ENCODE measurements around the gene OR13H1.
A peak's percentile ranks its signal among the peaks of the same experiment; 100 is the strongest.
"Not testable (repeated sequence)": the region's sequence is repeated elsewhere in the genome, so short reads cannot be mapped to it uniquely, and the experiment has no call there.

Gene OR13H1, protein sequence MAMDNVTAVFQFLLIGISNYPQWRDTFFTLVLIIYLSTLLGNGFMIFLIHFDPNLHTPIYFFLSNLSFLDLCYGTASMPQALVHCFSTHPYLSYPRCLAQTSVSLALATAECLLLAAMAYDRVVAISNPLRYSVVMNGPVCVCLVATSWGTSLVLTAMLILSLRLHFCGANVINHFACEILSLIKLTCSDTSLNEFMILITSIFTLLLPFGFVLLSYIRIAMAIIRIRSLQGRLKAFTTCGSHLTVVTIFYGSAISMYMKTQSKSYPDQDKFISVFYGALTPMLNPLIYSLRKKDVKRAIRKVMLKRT

DNA sequence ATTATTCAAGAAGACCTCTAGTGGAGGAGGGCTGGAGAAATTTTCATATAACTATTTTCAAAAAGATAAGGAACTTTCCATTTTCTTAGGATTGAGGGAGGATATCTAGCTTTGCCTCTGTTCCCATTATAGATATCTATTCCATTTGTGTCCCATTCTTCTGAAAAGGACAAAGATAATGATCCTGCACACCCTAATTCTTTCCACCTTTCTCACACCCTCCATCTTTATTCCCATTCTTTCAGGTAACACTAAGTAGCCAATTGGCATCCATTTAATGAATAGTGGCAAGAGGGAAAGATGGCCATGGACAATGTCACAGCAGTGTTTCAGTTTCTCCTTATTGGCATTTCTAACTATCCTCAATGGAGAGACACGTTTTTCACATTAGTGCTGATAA lies at the start of gene OR13H1:
OR13H1 (plus strand) TSS at position 301 of the 400 bp plus-strand sequence; CDS start at position 301, 0 bp downstream.
- no peaks in the 10 kb centered on the region; the same call in 1 of the 2 replicates for H3K36me3 ChIP-seq (ENCODE audit: insufficient read depth, low read length)
- H3K9me3 ChIP-seq (ENCODE audit: control insufficient read depth, insufficient read depth, low read length), result no peaks in the 10 kb centered on the region

DNA sequence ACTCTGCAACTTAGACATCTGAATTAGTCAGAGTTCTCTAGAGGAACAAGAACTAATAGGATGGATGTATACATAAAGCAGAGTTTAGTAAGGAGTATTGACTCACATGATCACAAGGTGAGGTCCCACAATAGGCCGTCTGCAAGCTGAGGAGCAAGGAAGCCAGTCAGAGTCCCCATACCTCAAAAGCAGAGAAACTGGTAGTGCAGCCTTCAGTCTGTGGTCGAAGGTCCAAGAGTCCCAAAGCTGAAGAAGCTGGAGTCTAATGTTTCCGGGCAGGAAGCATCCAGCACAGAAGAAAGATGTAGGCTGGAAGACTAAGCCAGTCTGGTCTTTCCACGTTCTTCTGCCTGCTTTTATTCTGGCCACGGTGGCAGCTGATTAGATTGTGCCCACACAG lies 42.3 kb upstream of the OR13H1 start:
- H3K9ac ChIP-seq (ENCODE audit: low read depth, low read length); H3K9me3 ChIP-seq (ENCODE audit: control insufficient read depth, insufficient read depth, low read length); H3K36me3 ChIP-seq (ENCODE audit: insufficient read depth, low read length); H3K4me1 ChIP-seq (ENCODE audit: insufficient read depth, low read length): not testable (repeated sequence)

More for the DNA sequence above, at the start of gene OR13H1:
- Histone ChIP-seq H3K9ac (ENCODE audit: low read depth, low read length) (no peak within 1 kb of the TSS), H3K4me1 (ENCODE audit: insufficient read depth, low read length) (no peaks in the 10 kb centered on the region)

DNA sequence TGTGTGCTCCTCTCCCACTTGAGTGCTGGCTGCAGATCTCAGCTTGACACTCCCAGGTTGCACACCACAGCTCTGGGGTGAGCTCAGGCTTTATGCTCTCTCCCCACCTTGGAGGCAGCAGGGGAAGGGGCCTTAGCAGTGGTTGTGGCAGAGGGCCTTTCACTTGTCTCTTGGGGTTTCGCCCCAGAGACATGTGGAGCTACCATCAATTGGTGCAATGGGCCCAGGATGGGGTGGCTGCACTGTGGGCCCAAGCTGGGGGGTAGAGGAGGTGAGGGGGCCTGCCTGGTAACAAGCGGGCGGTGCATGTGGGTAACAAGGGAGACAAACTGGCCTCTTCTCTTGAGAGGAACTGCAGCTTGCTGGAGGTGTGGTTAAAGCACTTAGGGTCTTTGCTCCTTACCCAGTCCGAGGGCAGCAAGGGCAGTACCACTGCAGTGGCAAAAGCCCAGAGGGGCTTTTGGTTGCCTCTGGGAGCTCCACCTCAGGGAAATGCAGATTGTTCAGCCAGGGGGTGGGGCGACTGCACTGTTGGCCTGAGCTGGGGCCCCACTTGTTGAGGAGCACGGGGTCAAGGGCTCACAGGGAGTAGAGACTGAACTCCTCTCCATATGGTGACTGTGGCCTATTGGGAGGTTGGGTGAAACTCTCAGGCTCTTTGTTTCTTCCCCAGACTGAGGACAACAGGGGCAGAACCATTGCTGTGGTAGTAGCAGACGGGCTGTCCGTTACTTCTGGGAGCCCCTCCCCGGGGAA lies 30.5 kb upstream of the OR13H1 start:
- Histone ChIP-seq H3K9me3 (ENCODE audit: control insufficient read depth, insufficient read depth, low read length) (peaks cover 13% of the 10 kb centered on the region), H3K9ac (ENCODE audit: low read depth, low read length) (no peak overlapping the region), H3K4me1 (ENCODE audit: insufficient read depth, low read length) (no peaks in the 10 kb centered on the region), H3K36me3 (ENCODE audit: insufficient read depth, low read length) (peaks cover 7% of the 10 kb centered on the region; the same call in 1 of the 2 replicates)

DNA sequence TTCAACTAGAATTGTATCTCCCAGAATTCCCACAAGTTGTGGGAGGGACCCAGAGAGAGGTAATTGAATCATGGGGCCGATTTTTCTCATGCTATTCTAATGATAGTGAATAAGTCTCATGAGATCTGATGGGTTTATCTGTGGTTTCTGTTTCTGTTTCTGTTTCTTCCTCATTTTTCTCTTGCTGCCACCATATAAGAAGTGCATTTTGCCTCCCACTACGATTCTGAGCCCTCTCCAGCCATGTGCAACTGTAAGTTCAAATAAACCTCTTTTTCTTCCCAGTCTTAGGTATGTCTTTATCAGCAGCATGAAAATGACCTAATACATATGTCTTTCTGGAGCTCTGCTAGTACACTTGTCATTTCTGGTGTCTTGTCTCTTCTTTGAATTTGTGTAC lies 22.1 kb upstream of the OR13H1 start:
- no peak overlapping the region for H3K9ac ChIP-seq (ENCODE audit: low read depth, low read length)
- H3K4me1 ChIP-seq (ENCODE audit: insufficient read depth, low read length), result no peaks in the 10 kb centered on the region
- peaks cover 5% of the 10 kb centered on the region; the same call in 1 of the 2 replicates for H3K36me3 ChIP-seq (ENCODE audit: insufficient read depth, low read length)
- H3K9me3 ChIP-seq (ENCODE audit: control insufficient read depth, insufficient read depth, low read length), result peaks cover 12% of the 10 kb centered on the region

DNA sequence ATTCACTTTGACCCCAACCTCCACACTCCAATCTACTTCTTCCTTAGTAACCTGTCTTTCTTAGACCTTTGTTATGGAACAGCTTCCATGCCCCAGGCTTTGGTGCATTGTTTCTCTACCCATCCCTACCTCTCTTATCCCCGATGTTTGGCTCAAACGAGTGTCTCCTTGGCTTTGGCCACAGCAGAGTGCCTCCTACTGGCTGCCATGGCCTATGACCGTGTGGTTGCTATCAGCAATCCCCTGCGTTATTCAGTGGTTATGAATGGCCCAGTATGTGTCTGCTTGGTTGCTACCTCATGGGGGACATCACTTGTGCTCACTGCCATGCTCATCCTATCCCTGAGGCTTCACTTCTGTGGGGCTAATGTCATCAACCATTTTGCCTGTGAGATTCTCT lies 344 bp downstream of the OR13H1 start:
- H3K9ac ChIP-seq (ENCODE audit: low read depth, low read length), result no peak overlapping the region
- H3K36me3 ChIP-seq (ENCODE audit: insufficient read depth, low read length), result no peaks in the 10 kb centered on the region; the same call in 1 of the 2 replicates

DNA sequence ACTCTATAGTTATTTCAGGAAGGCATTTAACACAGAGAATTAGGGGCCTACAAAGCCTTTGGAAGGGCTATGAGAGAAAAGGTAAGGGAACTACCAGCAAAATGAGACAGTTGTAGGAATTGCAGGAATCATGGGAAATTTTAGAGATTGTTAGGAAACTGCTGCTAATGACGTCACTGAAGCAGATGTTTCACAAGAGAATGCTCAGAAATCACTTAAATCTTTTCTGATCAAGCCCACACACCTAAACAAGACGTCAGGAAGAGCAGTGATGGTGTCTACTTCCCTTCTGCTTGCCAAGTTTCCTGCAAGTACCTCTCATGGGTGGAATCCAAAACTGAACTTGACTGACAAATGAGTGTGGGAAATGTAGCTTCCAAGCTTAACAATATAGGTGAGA lies 5.1 kb downstream of the OR13H1 start:
- Histone ChIP-seq H3K9ac (ENCODE audit: low read depth, low read length) (no peak overlapping the region), H3K9me3 (ENCODE audit: control insufficient read depth, insufficient read depth, low read length) (no peaks in the 10 kb centered on the region), H3K36me3 (ENCODE audit: insufficient read depth, low read length) (no peaks in the 10 kb centered on the region), H3K4me1 (ENCODE audit: insufficient read depth, low read length) (no peaks in the 10 kb centered on the region)

More for the DNA sequence above, 344 bp downstream of the OR13H1 start:
- Histone ChIP-seq H3K9me3 (ENCODE audit: control insufficient read depth, insufficient read depth, low read length) (no peaks in the 10 kb centered on the region), H3K4me1 (ENCODE audit: insufficient read depth, low read length) (no peaks in the 10 kb centered on the region)

DNA sequence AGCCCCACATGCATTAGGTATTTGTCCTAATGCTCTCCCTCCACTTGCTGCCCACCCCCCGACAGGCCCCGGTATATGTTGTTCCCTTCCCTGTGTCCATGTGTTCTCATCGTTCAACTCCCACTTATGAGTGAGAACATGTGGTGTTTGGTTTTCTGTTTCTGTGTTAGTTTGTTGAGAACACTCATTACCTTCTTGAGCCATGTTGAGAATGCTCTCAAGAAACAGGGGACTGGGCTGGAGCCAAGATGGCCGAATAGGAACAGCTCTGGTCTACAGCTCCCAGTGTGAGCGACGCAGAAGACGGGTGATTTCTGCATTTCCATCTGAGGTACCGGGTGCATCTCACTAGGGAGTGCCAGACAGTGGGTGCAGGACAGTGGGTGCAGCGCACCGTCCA lies 8.6 kb downstream of the OR13H1 start:
- H3K9ac ChIP-seq (ENCODE audit: low read depth, low read length); H3K9me3 ChIP-seq (ENCODE audit: control insufficient read depth, insufficient read depth, low read length); H3K4me1 ChIP-seq (ENCODE audit: insufficient read depth, low read length); H3K36me3 ChIP-seq (ENCODE audit: insufficient read depth, low read length): not testable (repeated sequence)

DNA sequence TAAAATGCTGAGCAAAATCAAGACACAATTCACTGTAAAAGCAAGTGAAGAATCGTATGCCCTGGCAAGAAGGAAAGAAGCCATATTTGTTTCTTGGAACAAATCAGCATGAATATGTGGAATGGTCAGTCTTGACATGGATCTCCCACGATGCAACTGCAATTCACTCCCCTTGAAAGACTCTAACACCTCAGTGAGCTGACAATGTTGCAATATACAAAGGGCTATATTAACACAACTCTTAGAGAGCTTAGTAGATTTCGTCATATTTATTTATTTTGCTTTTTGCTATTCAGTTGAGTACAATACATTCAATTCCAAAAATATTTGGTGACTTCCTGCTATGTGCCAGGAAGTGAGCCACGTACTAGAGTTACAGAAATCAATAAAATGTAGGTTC lies 14.7 kb downstream of the OR13H1 start:
- Histone ChIP-seq H3K36me3 (ENCODE audit: insufficient read depth, low read length) (no peaks in the 10 kb centered on the region), H3K4me1 (ENCODE audit: insufficient read depth, low read length) (no peaks in the 10 kb centered on the region), H3K9me3 (ENCODE audit: control insufficient read depth, insufficient read depth, low read length) (no peaks in the 10 kb centered on the region), H3K9ac (ENCODE audit: low read depth, low read length) (no peak overlapping the region)

DNA sequence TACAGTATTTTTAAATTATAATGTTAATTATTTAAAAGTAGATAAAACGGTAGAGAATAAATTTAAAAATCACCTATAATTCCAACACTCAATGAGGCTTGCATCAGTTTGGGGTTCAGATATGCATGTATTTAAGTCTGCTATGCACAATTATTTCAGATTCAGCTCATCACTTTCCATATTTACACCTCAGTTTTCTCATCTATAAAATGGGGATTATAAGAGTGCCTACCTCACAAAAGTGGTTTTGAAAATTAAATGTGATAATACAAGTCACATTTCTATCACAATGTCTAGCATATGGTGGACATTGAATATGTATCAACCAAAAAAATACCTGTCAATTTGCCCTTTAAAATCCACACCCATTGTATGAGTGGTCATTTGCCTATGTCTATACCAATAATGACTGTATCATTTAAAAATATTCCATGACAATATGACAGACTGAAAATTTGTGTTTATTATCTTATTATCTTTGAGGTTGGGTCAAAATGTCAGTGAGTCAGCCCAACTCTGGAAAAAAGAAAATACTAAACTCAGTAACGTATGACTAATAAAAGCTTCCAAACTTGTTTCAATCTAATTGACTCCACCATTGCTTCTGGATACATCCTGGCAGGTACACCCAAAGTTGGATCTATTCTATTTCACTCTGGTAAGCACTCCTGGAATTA lies 20.8 kb downstream of the OR13H1 start:
- no peak overlapping the region for H3K9ac ChIP-seq (ENCODE audit: low read depth, low read length)
- no peaks in the 10 kb centered on the region for H3K36me3 ChIP-seq (ENCODE audit: insufficient read depth, low read length)
- H3K9me3 ChIP-seq (ENCODE audit: control insufficient read depth, insufficient read depth, low read length), result no peaks in the 10 kb centered on the region
- no peaks in the 10 kb centered on the region for H3K4me1 ChIP-seq (ENCODE audit: insufficient read depth, low read length)

DNA sequence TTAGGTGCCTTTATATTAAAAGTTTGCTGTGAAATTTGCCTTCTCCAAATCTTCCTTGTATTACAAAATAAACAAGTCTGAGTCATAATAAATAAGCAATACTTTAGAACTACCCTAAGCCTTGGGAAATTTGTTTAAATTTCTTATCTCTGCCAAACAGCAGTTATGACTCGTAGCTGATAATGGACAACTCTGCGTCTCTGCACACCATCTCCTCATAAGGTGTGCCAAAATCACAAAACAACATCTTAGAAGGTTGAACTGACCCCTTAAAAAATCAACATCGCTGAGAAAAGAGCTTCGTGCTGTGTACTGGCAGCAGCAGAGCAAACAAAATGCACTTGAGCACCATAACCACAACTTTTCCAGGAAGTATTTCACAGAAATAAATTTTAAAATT lies 22.0 kb downstream of the OR13H1 start:
- H3K9ac ChIP-seq (ENCODE audit: low read depth, low read length), result no peak overlapping the region
- H3K9me3 ChIP-seq (ENCODE audit: control insufficient read depth, insufficient read depth, low read length), result no peaks in the 10 kb centered on the region
- H3K4me1 ChIP-seq (ENCODE audit: insufficient read depth, low read length), result no peaks in the 10 kb centered on the region
- no peaks in the 10 kb centered on the region for H3K36me3 ChIP-seq (ENCODE audit: insufficient read depth, low read length)

DNA sequence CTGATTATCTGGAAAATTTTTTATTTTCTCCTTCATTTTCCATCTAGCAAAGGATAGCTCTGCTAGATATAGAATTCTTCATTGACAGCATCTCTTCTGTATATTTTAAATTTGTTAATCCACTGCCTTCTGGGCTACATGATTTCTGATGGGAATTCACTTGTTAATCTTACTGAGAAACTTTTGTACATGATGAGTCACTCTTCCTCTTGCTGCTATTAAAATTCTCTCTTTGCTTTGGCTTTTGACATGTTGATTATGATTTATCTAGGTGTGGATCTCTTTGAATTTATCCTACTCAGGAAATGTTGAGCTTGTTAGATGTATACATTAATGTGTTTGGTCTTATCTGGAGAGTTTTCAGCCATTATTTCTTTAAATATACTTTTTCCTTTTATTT lies 27.5 kb downstream of the OR13H1 start:
- H3K9me3 ChIP-seq (ENCODE audit: control insufficient read depth, insufficient read depth, low read length), result no peaks in the 10 kb centered on the region
- H3K36me3 ChIP-seq (ENCODE audit: insufficient read depth, low read length), result no peaks in the 10 kb centered on the region
- H3K4me1 ChIP-seq (ENCODE audit: insufficient read depth, low read length), result peaks cover 11% of the 10 kb centered on the region
- no peak overlapping the region for H3K9ac ChIP-seq (ENCODE audit: low read depth, low read length)

DNA sequence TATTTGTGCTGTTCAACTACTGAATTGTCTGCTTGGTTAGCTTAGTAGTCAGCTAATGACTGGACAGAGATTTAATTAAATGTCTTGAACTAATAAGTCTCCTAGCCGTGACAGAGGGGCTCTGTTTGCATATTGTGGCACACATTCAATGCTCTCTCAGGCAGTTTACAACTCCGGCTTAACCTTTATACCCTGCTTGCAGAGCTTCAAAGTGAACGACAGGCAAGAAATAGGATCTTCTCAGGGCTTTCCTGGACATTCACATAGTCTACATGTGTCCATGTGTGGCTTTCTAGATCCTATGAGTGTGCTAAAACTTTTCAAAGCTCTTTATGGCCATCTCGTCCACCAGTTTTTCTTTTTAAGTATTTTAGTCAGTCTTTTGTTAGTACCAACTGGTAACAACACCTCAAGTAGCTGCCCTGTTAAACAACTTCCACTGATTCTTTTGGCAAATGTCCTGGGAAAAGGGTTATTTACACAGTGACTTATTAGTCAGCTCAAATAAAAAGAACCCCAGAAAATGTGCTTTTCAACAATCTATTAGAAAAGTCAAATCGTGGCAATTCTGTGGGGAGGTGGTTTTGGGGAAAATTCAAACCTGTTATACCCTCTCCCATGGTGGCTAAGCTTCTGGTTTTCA lies 28.6 kb downstream of the OR13H1 start:
- Histone ChIP-seq H3K9me3 (ENCODE audit: control insufficient read depth, insufficient read depth, low read length) (no peaks in the 10 kb centered on the region), H3K4me1 (ENCODE audit: insufficient read depth, low read length) (peaks cover 11% of the 10 kb centered on the region), H3K36me3 (ENCODE audit: insufficient read depth, low read length) (no peaks in the 10 kb centered on the region), H3K9ac (ENCODE audit: low read depth, low read length) (no peak overlapping the region)

DNA sequence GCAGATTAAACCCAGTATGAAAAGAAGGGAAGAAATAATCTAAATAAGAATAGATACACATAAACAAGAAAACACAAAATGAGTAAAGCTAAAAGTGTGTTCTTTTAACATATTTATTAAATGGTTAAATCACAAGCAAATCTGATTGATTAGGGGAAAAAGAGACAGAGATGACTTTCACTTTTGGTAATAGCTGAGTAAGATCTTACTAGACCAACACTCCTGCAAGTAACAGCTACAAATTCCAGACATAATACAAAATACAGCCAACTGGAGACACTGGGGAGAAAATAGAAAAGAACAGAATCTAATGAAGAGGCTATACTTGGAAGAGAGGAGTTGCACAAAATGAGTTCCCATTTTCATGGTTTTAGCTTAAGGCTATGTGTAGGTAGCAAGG lies 33.5 kb downstream of the OR13H1 start:
- Histone ChIP-seq H3K9me3 (ENCODE audit: control insufficient read depth, insufficient read depth, low read length) (no peaks in the 10 kb centered on the region), H3K9ac (ENCODE audit: low read depth, low read length) (peak overlapping the region; percentile 78), H3K36me3 (ENCODE audit: insufficient read depth, low read length) (no peaks in the 10 kb centered on the region), H3K4me1 (ENCODE audit: insufficient read depth, low read length) (peaks cover 10% of the 10 kb centered on the region)

DNA sequence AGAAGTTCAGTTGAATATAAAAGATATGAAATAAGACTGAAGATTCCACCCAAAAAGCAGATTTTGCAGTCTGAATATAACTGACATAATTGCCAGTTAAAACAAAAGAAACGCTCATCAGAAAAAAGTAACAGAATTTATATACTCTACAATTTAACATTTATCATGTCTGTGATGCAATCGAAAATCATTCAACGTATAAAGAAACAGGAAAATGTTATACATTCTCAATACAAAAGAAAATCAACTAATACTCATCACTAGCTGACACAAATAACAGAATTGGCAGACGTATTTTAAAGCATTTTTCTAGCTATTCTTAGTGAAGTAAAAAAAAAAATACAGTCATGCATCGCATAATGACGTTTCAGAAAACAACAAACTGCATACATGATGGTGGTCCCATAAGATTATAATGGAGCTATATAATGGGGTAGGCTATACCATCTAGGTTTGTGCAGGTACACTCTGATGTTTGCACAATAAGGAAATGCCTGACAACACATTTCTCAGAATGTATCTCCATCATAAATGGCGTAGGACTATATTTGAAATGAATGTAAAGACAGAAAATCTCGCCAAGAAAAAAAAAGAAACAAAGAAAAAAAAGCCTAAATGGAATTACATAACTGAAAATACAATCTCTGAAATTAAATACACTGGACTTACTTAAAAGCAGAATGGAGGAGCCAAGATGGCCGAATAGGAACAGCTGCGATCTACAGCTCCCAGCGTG lies 34.3 kb downstream of the OR13H1 start:
- no peaks in the 10 kb centered on the region for H3K9me3 ChIP-seq (ENCODE audit: control insufficient read depth, insufficient read depth, low read length)
- no peaks in the 10 kb centered on the region for H3K36me3 ChIP-seq (ENCODE audit: insufficient read depth, low read length)
- H3K9ac ChIP-seq (ENCODE audit: low read depth, low read length), result peak overlapping the region; percentile 78
- peaks cover 5% of the 10 kb centered on the region; the same call in 1 of the 2 replicates for H3K4me1 ChIP-seq (ENCODE audit: insufficient read depth, low read length)
